H9 (cell line): ENCODE results near the gene FGF12. TPM values are rescaled to one million over a fixed set of nuclear protein-coding genes. Genes with fewer than 3 reads are reported as not detected.

Experiments used
- DNase-seq: peaks from one replicate; pipeline ENCODE4 v3.0.0-alpha.2; 2017
- H2AFZ ChIP-seq: one replicate; pipeline ENCODE4 v1.6.1; 2013; ENCODE audit warnings: mild to moderate bottlenecking, low read length, control low read depth, moderate library complexity
- H2AK5ac ChIP-seq: 2 replicates; pipeline ENCODE4 v1.6.1; 2013; ENCODE audit warnings: low read length, control low read depth, mixed read lengths; ENCODE audit not compliant: insufficient read length
- H2BK120ac ChIP-seq: one replicate; pipeline ENCODE4 v1.6.1; 2013; ENCODE audit warnings: low read depth, mild to moderate bottlenecking, low read length, control low read depth, inconsistent platforms; ENCODE audit not compliant: poor library complexity, severe bottlenecking
- H2BK12ac ChIP-seq: 2 replicates; pipeline ENCODE4 v1.6.1; 2013; ENCODE audit warnings: low read length, control low read depth, mixed read lengths, low read depth; ENCODE audit not compliant: insufficient read length
- H2BK15ac ChIP-seq: 2 replicates; pipeline ENCODE4 v1.6.1; 2013; ENCODE audit warnings: low read depth, low read length, control low read depth
- H2BK20ac ChIP-seq: one replicate; pipeline ENCODE4 v1.6.1; 2013; ENCODE audit warnings: low read depth, mild to moderate bottlenecking, low read length, control low read depth, inconsistent platforms; ENCODE audit not compliant: poor library complexity, severe bottlenecking
- H2BK5ac ChIP-seq: 2 replicates; pipeline ENCODE4 v1.6.1; 2013; ENCODE audit warnings: low read length, control low read depth, mixed read lengths; ENCODE audit not compliant: insufficient read length
- H3K14ac ChIP-seq: 2 replicates; pipeline ENCODE4 v1.6.1; 2013; ENCODE audit warnings: low read length, control low read depth; ENCODE audit not compliant: insufficient read depth
- H3K18ac ChIP-seq: 2 replicates; pipeline ENCODE4 v1.6.1; 2013; ENCODE audit warnings: low read depth, mild to moderate bottlenecking, mixed read lengths, low read length, control low read depth; ENCODE audit not compliant: insufficient read length
- H3K23ac ChIP-seq: 2 replicates; pipeline ENCODE4 v1.6.1; 2013; ENCODE audit warnings: low read length, control low read depth, mixed read lengths, low read depth; ENCODE audit not compliant: insufficient read length
- H3K23me2 ChIP-seq: 2 replicates; pipeline ENCODE4 v1.6.1; 2013; ENCODE audit warnings: low read depth, mild to moderate bottlenecking, mixed read lengths, low read length, control low read depth; ENCODE audit not compliant: insufficient read length, poor library complexity, severe bottlenecking
- H3K27ac ChIP-seq: 2 replicates; pipeline ENCODE4 v1.5.1; 2013; ENCODE audit warnings: low read length, control low read depth, mixed read lengths, low read depth; ENCODE audit not compliant: insufficient read length
- H3K27me3 ChIP-seq: 2 replicates; pipeline ENCODE4 v1.6.1; 2013; ENCODE audit warnings: low read length, control low read depth, inconsistent platforms; ENCODE audit not compliant: insufficient read depth
- H3K4ac ChIP-seq: 2 replicates; pipeline ENCODE4 v1.6.1; 2013; ENCODE audit warnings: low read depth, mild to moderate bottlenecking, control low read depth, inconsistent platforms, low read length, moderate library complexity
- H3K4me1 ChIP-seq: 2 replicates; pipeline ENCODE4 v1.6.1; 2013; ENCODE audit warnings: low read length, control low read depth, inconsistent platforms; ENCODE audit not compliant: insufficient read depth
- H3K4me2 ChIP-seq: 2 replicates; pipeline ENCODE4 v1.6.1; 2013; ENCODE audit warnings: low read length, control low read depth, mixed read lengths; ENCODE audit not compliant: insufficient read length, insufficient read depth
- H3K56ac ChIP-seq: 2 replicates; pipeline ENCODE4 v1.6.1; 2013; ENCODE audit warnings: low read depth, mild to moderate bottlenecking, mixed read lengths, low read length, control low read depth; ENCODE audit not compliant: insufficient read length
- H3K79me1 ChIP-seq: 2 replicates; pipeline ENCODE4 v1.6.1; 2013; ENCODE audit warnings: low read depth, mild to moderate bottlenecking, moderate library complexity, low read length, control low read depth, inconsistent platforms; ENCODE audit not compliant: insufficient read depth, poor library complexity, severe bottlenecking
- H3K79me2 ChIP-seq: 2 replicates; pipeline ENCODE4 v1.6.1; 2013; ENCODE audit warnings: low read length, control low read depth, inconsistent platforms; ENCODE audit not compliant: insufficient read depth
- H3K9ac ChIP-seq: 2 replicates; pipeline ENCODE4 v1.6.1; 2013; ENCODE audit warnings: low read length, control low read depth, mixed read lengths; ENCODE audit not compliant: insufficient read length; ENCODE audit errors: extremely low read depth
- H3K9me3 ChIP-seq: one replicate; pipeline ENCODE4 v1.6.1; 2013; ENCODE audit warnings: low read depth, low read length, inconsistent platforms; ENCODE audit not compliant: control insufficient read depth
- H3T11ph ChIP-seq: one replicate; pipeline ENCODE4 v1.6.1; 2013; ENCODE audit warnings: mild to moderate bottlenecking, low read length, control low read depth, inconsistent platforms
- H4K20me1 ChIP-seq: one replicate; pipeline ENCODE4 v1.6.1; 2013; ENCODE audit not compliant: control insufficient read depth, insufficient read length, insufficient read depth
- H4K5ac ChIP-seq: 2 replicates; pipeline ENCODE4 v1.6.1; 2013; ENCODE audit warnings: low read depth, mild to moderate bottlenecking, mixed read lengths, low read length, control low read depth; ENCODE audit not compliant: insufficient read length
- H4K8ac ChIP-seq: replicated peaks from 2 replicates; pipeline ENCODE4 v1.6.1; 2013; ENCODE audit warnings: low read length, control low read depth, mixed read lengths, low read depth; ENCODE audit not compliant: insufficient read length
- H4K91ac ChIP-seq: 2 replicates; pipeline ENCODE4 v1.6.1; 2013; ENCODE audit warnings: low read depth, mild to moderate bottlenecking, moderate library complexity, mixed read lengths, low read length, control low read depth; ENCODE audit not compliant: insufficient read length
- H3K27ac Mint-ChIP-seq, 3 experiments: 2 replicates in 2 of 3; 3 replicates in 1 of 3; pipeline ENCODE4 v1.8.0; 2020 to 2021; ENCODE audit warnings: mixed read lengths in 3 of 3, mild to moderate bottlenecking in 1 of 3, moderate library complexity in 1 of 3
- H3K27me3 Mint-ChIP-seq: 2 replicates; pipeline ENCODE4 v1.8.0; 2021; ENCODE audit warnings: low read depth, mild to moderate bottlenecking, moderate library complexity, mixed read lengths
- H3K36me3 Mint-ChIP-seq, 3 experiments: 2 replicates in 2 of 3; 3 replicates in 1 of 3; pipeline ENCODE4 v1.8.0; 2020 to 2021; ENCODE audit warnings: low read depth in 3 of 3, mixed read lengths in 3 of 3; ENCODE audit not compliant: insufficient read depth in 1 of 3
- H3K4me1 Mint-ChIP-seq, 2 experiments: 2 replicates each; pipeline ENCODE4 v1.8.0; 2020; ENCODE audit warnings: mixed read lengths in 2 of 2
- H3K4me3 Mint-ChIP-seq, 2 experiments: 2 replicates in 1 of 2; 3 replicates in 1 of 2; pipeline ENCODE4 v1.8.0; 2020 to 2021; ENCODE audit warnings: mild to moderate bottlenecking in 2 of 2, mixed read lengths in 2 of 2, moderate library complexity in 1 of 2
- H3K9me3 Mint-ChIP-seq, 2 experiments: 2 replicates in 1 of 2; 3 replicates in 1 of 2; pipeline ENCODE4 v1.8.0; 2020; ENCODE audit warnings: mild to moderate bottlenecking in 2 of 2, mixed read lengths in 2 of 2, moderate library complexity in 1 of 2
- CTCF ChIP-seq: fragments of 200-600 bp; sonication (generic); conservative IDR thresholded peaks from 3 replicates; pipeline ENCODE4 v1.8.0; 2021; ENCODE audit warnings: antibody characterized with exemption, mild to moderate bottlenecking
- WGBS: extraction: QIAGEN DNeasy Blood & Tissue Kit; methylation state at CpG from one replicate; pipeline ENCODE4 v1.1.7; 2013; ENCODE audit warnings: missing lambda C conversion rate, low lambda C conversion rate, mixed read lengths; ENCODE audit not compliant: insufficient read length; ENCODE audit errors: extremely low coverage; 5-methylcytosine and 5-hydroxymethylcytosine counted together
- total RNA-seq: library from RNA; stranded (reverse); gene quantifications from 2 replicates; pipeline ENCODE4 v1.2.1, GENCODE V29; 2021

Gene FGF12
- total RNA-seq, 1 experiment from 2014 or later, result 5.6 TPM

- no peak overlapping the region for H3K4ac ChIP-seq
- H2AFZ ChIP-seq, result no peak overlapping the region
- H3K27ac Mint-ChIP-seq, result no peak overlapping the region
- no peak for DNase-seq
- no peak overlapping the region for H2BK5ac ChIP-seq
- H3K79me1 ChIP-seq, result no peaks in the 10 kb centered on the region
- H2BK20ac ChIP-seq, result no peak overlapping the region
- no peaks in the 10 kb centered on the region for H3K4me1 Mint-ChIP-seq
- no peaks in the 10 kb centered on the region for H3K79me2 ChIP-seq
- H2AK5ac ChIP-seq, result no peak overlapping the region
- no peak overlapping the region for H2BK12ac ChIP-seq
- H3K18ac ChIP-seq, result no peak overlapping the region
- WGBS, result no CpG with 5 or more reads among the region's 6 CpGs
- no peaks in the 10 kb centered on the region for H3K27me3 Mint-ChIP-seq
- H2BK15ac ChIP-seq, result no peak overlapping the region
- H3K4me2 ChIP-seq, result no peak overlapping the region
- no peak overlapping the region for H4K8ac ChIP-seq
- no peak overlapping the region for H3K23ac ChIP-seq
- no peak overlapping the region for H3K9ac ChIP-seq
- H3K4me3 Mint-ChIP-seq, result no peak overlapping the region
- no peaks in the 10 kb centered on the region for H4K20me1 ChIP-seq
- H3T11ph ChIP-seq, result no peak overlapping the region
- TF ChIP-seq CTCF, result no peak
- H3K9me3 ChIP-seq, result no peaks in the 10 kb centered on the region
- no peak overlapping the region for H3K27ac ChIP-seq
- H2BK120ac ChIP-seq, result no peak overlapping the region
- no peak overlapping the region for H4K5ac ChIP-seq
- no peaks in the 10 kb centered on the region for H3K27me3 ChIP-seq
- no peaks in the 10 kb centered on the region for H3K23me2 ChIP-seq
- no peak overlapping the region for H4K91ac ChIP-seq
- H3K4me1 ChIP-seq, result no peaks in the 10 kb centered on the region
- no peak overlapping the region for H3K56ac ChIP-seq
- H3K9me3 Mint-ChIP-seq, result peaks cover 0 to 1% of the 10 kb centered on the region in 2 experiments; a peak in 1 of 5 replicates
- no peaks in the 10 kb centered on the region; a peak in 1 of 7 replicates for H3K36me3 Mint-ChIP-seq
- H3K14ac ChIP-seq, result no peak overlapping the region
These were observed 221.6 kb downstream of the FGF12 start for GRCh38 chr3:192505731-192506130.
